ENCODE results near the gene TRIM38.
"Not testable (repeated sequence)": the region's sequence is repeated elsewhere in the genome, so short reads cannot be mapped to it uniquely, and the experiment has no call there.

The TRIM38 gene

GRCh38 chr6:25927756-25928216, 34.8 kb upstream of the TRIM38 start:
- Histone ChIP-seq H3K27me3 (ENCODE audit: control insufficient read depth, insufficient read depth, low read length) (no peaks in the 10 kb centered on the region), H3K9me3 (ENCODE audit: control insufficient read depth, insufficient read depth, low read depth, low read length) (no peaks in the 10 kb centered on the region), H3K36me3 (ENCODE audit: control insufficient read depth, insufficient read depth, low read length) (no peaks in the 10 kb centered on the region), H3K27ac (ENCODE audit: low read depth, low read length) (no peak overlapping the region), H3K4me1 (ENCODE audit: control insufficient read depth, insufficient read depth, low read length) (peaks cover 3% of the 10 kb centered on the region; the same call in 1 of the 2 replicates), H3K4me3 (ENCODE audit: low read depth, low read length) (no peak overlapping the region), H3K9ac (ENCODE audit: low read length) (no peak overlapping the region)

GRCh38 chr6:25928562-25929324, 33.9 kb upstream of the TRIM38 start:
- H3K4me1 ChIP-seq (ENCODE audit: control insufficient read depth, insufficient read depth, low read length) = peaks cover 3% of the 10 kb centered on the region; the same call in 1 of the 2 replicates
- no peak overlapping the region for H3K4me3 ChIP-seq (ENCODE audit: low read depth, low read length)
- H3K27me3 ChIP-seq (ENCODE audit: control insufficient read depth, insufficient read depth, low read length) = no peaks in the 10 kb centered on the region
- no peaks in the 10 kb centered on the region for H3K9me3 ChIP-seq (ENCODE audit: control insufficient read depth, insufficient read depth, low read depth, low read length)
- H3K9ac ChIP-seq (ENCODE audit: low read length) = no peak overlapping the region
- no peaks in the 10 kb centered on the region for H3K36me3 ChIP-seq (ENCODE audit: control insufficient read depth, insufficient read depth, low read length)
- no peak overlapping the region for H3K27ac ChIP-seq (ENCODE audit: low read depth, low read length)

GRCh38 chr6:25929785-25930184, 32.8 kb upstream of the TRIM38 start:
- not testable (repeated sequence) for H3K27ac ChIP-seq (ENCODE audit: low read depth, low read length); H3K4me1 ChIP-seq (ENCODE audit: control insufficient read depth, insufficient read depth, low read length); H3K36me3 ChIP-seq (ENCODE audit: control insufficient read depth, insufficient read depth, low read length); H3K27me3 ChIP-seq (ENCODE audit: control insufficient read depth, insufficient read depth, low read length); H3K9me3 ChIP-seq (ENCODE audit: control insufficient read depth, insufficient read depth, low read depth, low read length); H3K4me3 ChIP-seq (ENCODE audit: low read depth, low read length); H3K9ac ChIP-seq (ENCODE audit: low read length)

- Histone ChIP-seq H3K4me1 (ENCODE audit: control insufficient read depth, insufficient read depth, low read length) (no peaks in the 10 kb centered on the region), H3K9me3 (ENCODE audit: control insufficient read depth, insufficient read depth, low read depth, low read length) (no peaks in the 10 kb centered on the region), H3K36me3 (ENCODE audit: control insufficient read depth, insufficient read depth, low read length) (no peaks in the 10 kb centered on the region), H3K9ac (ENCODE audit: low read length) (no peak within 1 kb of the TSS), H3K4me3 (ENCODE audit: low read depth, low read length) (no peak within 1 kb of the TSS), H3K27me3 (ENCODE audit: control insufficient read depth, insufficient read depth, low read length) (no peaks in the 10 kb centered on the region), H3K27ac (ENCODE audit: low read depth, low read length) (no peak within 1 kb of the TSS)
Measured at GRCh38 chr6:25930532-25931410, 31.8 kb upstream of the TRIM38 start, which contains the start of gene SLC17A2. Gene SLC17A2, minus strand, starts transcription at chr6:25930691. Its CDS starts 4,895 bp downstream, at chr6:25925796.

GRCh38 chr6:25931411-25931709, 31.2 kb upstream of the TRIM38 start:
- H3K9ac ChIP-seq (ENCODE audit: low read length) = no peak overlapping the region
- no peaks in the 10 kb centered on the region for H3K36me3 ChIP-seq (ENCODE audit: control insufficient read depth, insufficient read depth, low read length)
- no peak overlapping the region for H3K27ac ChIP-seq (ENCODE audit: low read depth, low read length)
- no peaks in the 10 kb centered on the region for H3K4me1 ChIP-seq (ENCODE audit: control insufficient read depth, insufficient read depth, low read length)
- H3K9me3 ChIP-seq (ENCODE audit: control insufficient read depth, insufficient read depth, low read depth, low read length) = no peaks in the 10 kb centered on the region
- no peak overlapping the region for H3K4me3 ChIP-seq (ENCODE audit: low read depth, low read length)
- H3K27me3 ChIP-seq (ENCODE audit: control insufficient read depth, insufficient read depth, low read length) = no peaks in the 10 kb centered on the region

GRCh38 chr6:25934156-25934555, 28.4 kb upstream of the TRIM38 start:
- H3K9ac ChIP-seq (ENCODE audit: low read length) = no peak overlapping the region
- no peaks in the 10 kb centered on the region for H3K27me3 ChIP-seq (ENCODE audit: control insufficient read depth, insufficient read depth, low read length)
- H3K27ac ChIP-seq (ENCODE audit: low read depth, low read length) = no peak overlapping the region
- H3K4me1 ChIP-seq (ENCODE audit: control insufficient read depth, insufficient read depth, low read length) = no peaks in the 10 kb centered on the region
- no peaks in the 10 kb centered on the region for H3K9me3 ChIP-seq (ENCODE audit: control insufficient read depth, insufficient read depth, low read depth, low read length)
- H3K36me3 ChIP-seq (ENCODE audit: control insufficient read depth, insufficient read depth, low read length) = no peaks in the 10 kb centered on the region
- H3K4me3 ChIP-seq (ENCODE audit: low read depth, low read length) = no peak overlapping the region

GRCh38 chr6:25934735-25935313, 27.8 kb upstream of the TRIM38 start:
- Histone ChIP-seq H3K27me3 (ENCODE audit: control insufficient read depth, insufficient read depth, low read length) (no peaks in the 10 kb centered on the region), H3K4me1 (ENCODE audit: control insufficient read depth, insufficient read depth, low read length) (no peaks in the 10 kb centered on the region), H3K27ac (ENCODE audit: low read depth, low read length) (no peak overlapping the region), H3K4me3 (ENCODE audit: low read depth, low read length) (no peak overlapping the region), H3K9ac (ENCODE audit: low read length) (no peak overlapping the region), H3K36me3 (ENCODE audit: control insufficient read depth, insufficient read depth, low read length) (no peaks in the 10 kb centered on the region), H3K9me3 (ENCODE audit: control insufficient read depth, insufficient read depth, low read depth, low read length) (no peaks in the 10 kb centered on the region)

GRCh38 chr6:25935953-25936352, 26.6 kb upstream of the TRIM38 start:
- Histone ChIP-seq H3K9me3 (ENCODE audit: control insufficient read depth, insufficient read depth, low read depth, low read length) (no peaks in the 10 kb centered on the region), H3K36me3 (ENCODE audit: control insufficient read depth, insufficient read depth, low read length) (no peaks in the 10 kb centered on the region), H3K27me3 (ENCODE audit: control insufficient read depth, insufficient read depth, low read length) (no peaks in the 10 kb centered on the region), H3K9ac (ENCODE audit: low read length) (no peak overlapping the region), H3K4me1 (ENCODE audit: control insufficient read depth, insufficient read depth, low read length) (no peaks in the 10 kb centered on the region), H3K27ac (ENCODE audit: low read depth, low read length) (no peak overlapping the region), H3K4me3 (ENCODE audit: low read depth, low read length) (no peak overlapping the region)

- no peaks in the 10 kb centered on the region for H3K27me3 ChIP-seq (ENCODE audit: control insufficient read depth, insufficient read depth, low read length)
- no peak overlapping the region for H3K27ac ChIP-seq (ENCODE audit: low read depth, low read length)
- H3K4me1 ChIP-seq (ENCODE audit: control insufficient read depth, insufficient read depth, low read length) = no peaks in the 10 kb centered on the region
- H3K9ac ChIP-seq (ENCODE audit: low read length) = no peak overlapping the region
- no peaks in the 10 kb centered on the region for H3K36me3 ChIP-seq (ENCODE audit: control insufficient read depth, insufficient read depth, low read length)
- no peak overlapping the region for H3K4me3 ChIP-seq (ENCODE audit: low read depth, low read length)
- no peaks in the 10 kb centered on the region; the same call in 1 of the 2 replicates for H3K9me3 ChIP-seq (ENCODE audit: control insufficient read depth, insufficient read depth, low read depth, low read length)
Measured at GRCh38 chr6:25939593-25939992, 23.0 kb upstream of the TRIM38 start.

- H3K36me3 ChIP-seq (ENCODE audit: control insufficient read depth, insufficient read depth, low read length) = no peaks in the 10 kb centered on the region
- H3K4me3 ChIP-seq (ENCODE audit: low read depth, low read length) = no peak overlapping the region
- no peaks in the 10 kb centered on the region for H3K27me3 ChIP-seq (ENCODE audit: control insufficient read depth, insufficient read depth, low read length)
- peaks cover 16% of the 10 kb centered on the region for H3K9me3 ChIP-seq (ENCODE audit: control insufficient read depth, insufficient read depth, low read depth, low read length)
- no peak overlapping the region for H3K27ac ChIP-seq (ENCODE audit: low read depth, low read length)
- H3K4me1 ChIP-seq (ENCODE audit: control insufficient read depth, insufficient read depth, low read length) = no peaks in the 10 kb centered on the region
- no peak overlapping the region for H3K9ac ChIP-seq (ENCODE audit: low read length)
Measured at GRCh38 chr6:25942561-25943147, 19.9 kb upstream of the TRIM38 start.
